ENCODE measurements around the gene SORCS2.

GRCh38 chr4:7339751-7340552, 147.6 kb downstream of the SORCS2 start:
- TF ChIP-seq YY1 (IDR thresholded peaks at IDR 0.05; ENCODE audit: insufficient read depth, insufficient read length) (no peak), SUZ12 (IDR thresholded peaks at IDR 0.05; ENCODE audit: extremely low read depth, insufficient read depth, insufficient read length) (no peak), ZNF274 (IDR thresholded peaks at IDR 0.05; ENCODE audit: low read depth, low read length) (no peak)
